ENCODE results near the gene APEH.
A peak's percentile ranks its signal among the peaks of the same experiment; 100 is the strongest.

The APEH gene

GRCh38 chr3:49638445-49638844 lies 35.7 kb upstream of the APEH start:
- Histone ChIP-seq H3K79me2 (ENCODE audit: control insufficient read depth, insufficient read depth, low read length) (no peaks in the 10 kb centered on the region), H3K27ac (ENCODE audit: low read depth, low read length) (no peak overlapping the region), H3K18ac (ENCODE audit: low read length) (no peak overlapping the region), H2BK5ac (ENCODE audit: low read length) (no peak overlapping the region), H4K5ac (ENCODE audit: low read length) (no peak overlapping the region), H2AK5ac (ENCODE audit: low read length) (no peak overlapping the region), H2BK15ac (replicated peaks; ENCODE audit: low read depth) (no peak overlapping the region), H3K23ac (ENCODE audit: low read length) (no peak overlapping the region), H3K56ac (ENCODE audit: low read length) (no peak overlapping the region), H3K9ac (ENCODE audit: low read length) (no peak overlapping the region), H3K27me3 (ENCODE audit: insufficient read depth, low read length, poor library complexity) (no peaks in the 10 kb centered on the region), H2BK120ac (ENCODE audit: low read depth, low read length) (no peak overlapping the region), H3K36me3 (ENCODE audit: control insufficient read depth, insufficient read depth, low read length) (no peaks in the 10 kb centered on the region), H4K8ac (ENCODE audit: low read depth, low read length) (no peak overlapping the region), H3K4me3 (ENCODE audit: low read length) (no peak overlapping the region), H3K4me1 (ENCODE audit: control insufficient read depth, low read depth, low read length) (no peaks in the 10 kb centered on the region), H3K4ac (ENCODE audit: low read depth, low read length) (no peak overlapping the region), H3K79me1 (ENCODE audit: low read length) (no peaks in the 10 kb centered on the region), H3K4me2 (ENCODE audit: low read length) (no peak overlapping the region)
- no CpG with 5 or more reads among the region's 8 CpGs for WGBS (ENCODE audit: extremely low coverage, insufficient coverage, low lambda C conversion rate)
- peak; percentile 20 for DNase-seq

- Histone ChIP-seq H3K18ac (ENCODE audit: low read length) (no peak overlapping the region), H3K79me1 (ENCODE audit: low read length) (no peaks in the 10 kb centered on the region), H3K36me3 (ENCODE audit: control insufficient read depth, insufficient read depth, low read length) (no peaks in the 10 kb centered on the region), H2BK15ac (replicated peaks; ENCODE audit: low read depth) (no peak overlapping the region), H2BK5ac (ENCODE audit: low read length) (no peak overlapping the region), H3K4me3 (ENCODE audit: low read length) (no peak overlapping the region), H3K23ac (ENCODE audit: low read length) (no peak overlapping the region), H3K4me2 (ENCODE audit: low read length) (no peak overlapping the region), H3K56ac (ENCODE audit: low read length) (no peak overlapping the region), H3K79me2 (ENCODE audit: control insufficient read depth, insufficient read depth, low read length) (no peaks in the 10 kb centered on the region), H4K8ac (ENCODE audit: low read depth, low read length) (no peak overlapping the region), H3K4ac (ENCODE audit: low read depth, low read length) (no peak overlapping the region), H4K5ac (ENCODE audit: low read length) (no peak overlapping the region), H3K9ac (ENCODE audit: low read length) (no peak overlapping the region), H2AK5ac (ENCODE audit: low read length) (no peak overlapping the region), H3K4me1 (ENCODE audit: control insufficient read depth, low read depth, low read length) (no peaks in the 10 kb centered on the region), H3K27me3 (ENCODE audit: insufficient read depth, low read length, poor library complexity) (no peaks in the 10 kb centered on the region), H2BK120ac (ENCODE audit: low read depth, low read length) (no peak overlapping the region), H3K27ac (ENCODE audit: low read depth, low read length) (no peak overlapping the region)
- DNase-seq = no peak
- no CpG with 5 or more reads among the region's 2 CpGs for WGBS (ENCODE audit: extremely low coverage, insufficient coverage, low lambda C conversion rate)
Observed at GRCh38 chr3:49639551-49639950, 34.6 kb upstream of the APEH start.

DNA sequence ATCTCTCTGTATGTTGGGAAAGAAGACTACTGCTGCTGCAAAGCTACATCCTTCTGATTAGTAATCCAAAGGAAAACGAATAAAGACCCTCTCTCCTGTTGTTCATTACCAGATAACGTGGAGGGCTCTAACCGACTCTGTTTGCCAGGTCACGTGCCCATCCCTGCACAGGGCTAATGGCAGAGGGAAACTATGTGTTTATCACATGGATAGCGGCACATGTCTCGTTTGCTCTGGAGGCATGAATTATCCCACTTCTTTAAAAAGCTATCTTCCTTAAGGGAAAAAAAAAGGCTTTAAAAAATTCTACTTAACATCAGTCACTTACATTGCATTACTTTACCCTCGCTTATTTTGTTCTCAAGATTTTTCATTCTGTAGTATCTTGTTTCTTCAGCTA lies 32.9 kb upstream of the APEH start:
- H3K4me2 ChIP-seq (ENCODE audit: low read length) = no peak overlapping the region

GRCh38 chr3:49641921-49642707 lies 32.0 kb upstream of the APEH start:
- H2AK5ac ChIP-seq (ENCODE audit: low read length) = no peak overlapping the region
- H3K4ac ChIP-seq (ENCODE audit: low read depth, low read length) = no peak overlapping the region
- H4K8ac ChIP-seq (ENCODE audit: low read depth, low read length) = no peak overlapping the region
- H3K18ac ChIP-seq (ENCODE audit: low read length) = no peak overlapping the region
- no peak overlapping the region for H3K56ac ChIP-seq (ENCODE audit: low read length)
- H2BK5ac ChIP-seq (ENCODE audit: low read length) = no peak overlapping the region
- H2BK15ac ChIP-seq (replicated peaks; ENCODE audit: low read depth) = no peak overlapping the region
- DNase-seq = no peak
- H3K4me3 ChIP-seq (ENCODE audit: low read length) = no peak overlapping the region
- WGBS (ENCODE audit: extremely low coverage, insufficient coverage, low lambda C conversion rate) = no CpG with 5 or more reads among the region's 14 CpGs
- H3K36me3 ChIP-seq (ENCODE audit: control insufficient read depth, insufficient read depth, low read length) = no peaks in the 10 kb centered on the region
- no peak overlapping the region for H3K23ac ChIP-seq (ENCODE audit: low read length)
- no peaks in the 10 kb centered on the region for H3K4me1 ChIP-seq (ENCODE audit: control insufficient read depth, low read depth, low read length)
- H3K27ac ChIP-seq (ENCODE audit: low read depth, low read length) = no peak overlapping the region
- H2BK120ac ChIP-seq (ENCODE audit: low read depth, low read length) = no peak overlapping the region
- H4K5ac ChIP-seq (ENCODE audit: low read length) = no peak overlapping the region
- H3K27me3 ChIP-seq (ENCODE audit: insufficient read depth, low read length, poor library complexity) = no peaks in the 10 kb centered on the region
- H3K4me2 ChIP-seq (ENCODE audit: low read length) = no peak overlapping the region
- no peaks in the 10 kb centered on the region for H3K79me1 ChIP-seq (ENCODE audit: low read length)
- no peak overlapping the region for H3K9ac ChIP-seq (ENCODE audit: low read length)
- H3K79me2 ChIP-seq (ENCODE audit: control insufficient read depth, insufficient read depth, low read length) = no peaks in the 10 kb centered on the region

More for the DNA sequence above, 32.9 kb upstream of the APEH start:
- no peak overlapping the region for H3K4ac ChIP-seq (ENCODE audit: low read depth, low read length)
- no peak overlapping the region for H3K9ac ChIP-seq (ENCODE audit: low read length)
- H3K79me1 ChIP-seq (ENCODE audit: low read length) = no peaks in the 10 kb centered on the region
- no peak overlapping the region for H4K8ac ChIP-seq (ENCODE audit: low read depth, low read length)
- no peak for DNase-seq
- no peaks in the 10 kb centered on the region for H3K4me1 ChIP-seq (ENCODE audit: control insufficient read depth, low read depth, low read length)
- no peak overlapping the region for H3K23ac ChIP-seq (ENCODE audit: low read length)
- H3K27me3 ChIP-seq (ENCODE audit: insufficient read depth, low read length, poor library complexity) = no peaks in the 10 kb centered on the region
- no peak overlapping the region for H2AK5ac ChIP-seq (ENCODE audit: low read length)
- H4K5ac ChIP-seq (ENCODE audit: low read length) = no peak overlapping the region
- no peak overlapping the region for H3K4me3 ChIP-seq (ENCODE audit: low read length)
- H2BK5ac ChIP-seq (ENCODE audit: low read length) = no peak overlapping the region
- H3K18ac ChIP-seq (ENCODE audit: low read length) = no peak overlapping the region
- WGBS (ENCODE audit: extremely low coverage, insufficient coverage, low lambda C conversion rate) = no CpG with 5 or more reads among the region's 7 CpGs
- H3K79me2 ChIP-seq (ENCODE audit: control insufficient read depth, insufficient read depth, low read length) = no peaks in the 10 kb centered on the region
- H2BK120ac ChIP-seq (ENCODE audit: low read depth, low read length) = no peak overlapping the region
- H3K36me3 ChIP-seq (ENCODE audit: control insufficient read depth, insufficient read depth, low read length) = no peaks in the 10 kb centered on the region
- no peak overlapping the region for H2BK15ac ChIP-seq (replicated peaks; ENCODE audit: low read depth)
- H3K27ac ChIP-seq (ENCODE audit: low read depth, low read length) = no peak overlapping the region
- H3K56ac ChIP-seq (ENCODE audit: low read length) = no peak overlapping the region

DNA sequence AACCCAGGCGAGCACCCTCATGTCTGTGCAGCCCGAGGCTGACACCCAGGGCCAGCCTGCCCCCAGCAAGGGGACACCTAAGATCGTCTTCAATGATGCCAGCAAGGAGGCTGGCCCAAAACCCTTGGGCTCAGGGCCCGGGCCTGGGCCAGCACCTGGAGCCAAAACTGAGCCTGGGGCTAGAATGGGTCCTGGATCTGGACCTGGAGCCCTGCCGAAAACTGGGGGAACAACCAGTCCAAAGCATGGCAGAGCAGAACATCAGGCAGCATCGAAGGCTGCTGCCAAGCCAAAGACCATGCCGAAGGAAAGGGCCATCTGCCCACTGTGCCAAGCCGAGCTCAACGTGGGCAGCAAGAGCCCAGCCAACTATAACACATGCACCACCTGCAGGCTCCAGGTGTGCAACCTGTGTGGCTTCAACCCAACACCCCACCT lies 31.4 kb upstream of the APEH start:
- H3K27me3 ChIP-seq (ENCODE audit: insufficient read depth, low read length, poor library complexity) = no peaks in the 10 kb centered on the region
- no peak for DNase-seq
- no peak overlapping the region for H4K5ac ChIP-seq (ENCODE audit: low read length)
- H3K56ac ChIP-seq (ENCODE audit: low read length) = no peak overlapping the region
- no peak overlapping the region for H3K27ac ChIP-seq (ENCODE audit: low read depth, low read length)
- no peak overlapping the region for H3K18ac ChIP-seq (ENCODE audit: low read length)
- no peak overlapping the region for H3K23ac ChIP-seq (ENCODE audit: low read length)
- H3K9ac ChIP-seq (ENCODE audit: low read length) = no peak overlapping the region
- H3K79me2 ChIP-seq (ENCODE audit: control insufficient read depth, insufficient read depth, low read length) = no peaks in the 10 kb centered on the region
- H2BK120ac ChIP-seq (ENCODE audit: low read depth, low read length) = no peak overlapping the region
- H2AK5ac ChIP-seq (ENCODE audit: low read length) = no peak overlapping the region
- no peak overlapping the region for H2BK5ac ChIP-seq (ENCODE audit: low read length)
- H2BK15ac ChIP-seq (replicated peaks; ENCODE audit: low read depth) = no peak overlapping the region
- WGBS (ENCODE audit: extremely low coverage, insufficient coverage, low lambda C conversion rate) = no CpG with 5 or more reads among the region's 9 CpGs
- H3K79me1 ChIP-seq (ENCODE audit: low read length) = no peaks in the 10 kb centered on the region
- no peaks in the 10 kb centered on the region for H3K36me3 ChIP-seq (ENCODE audit: control insufficient read depth, insufficient read depth, low read length)
- no peaks in the 10 kb centered on the region for H3K4me1 ChIP-seq (ENCODE audit: control insufficient read depth, low read depth, low read length)
- no peak overlapping the region for H3K4me2 ChIP-seq (ENCODE audit: low read length)
- H4K8ac ChIP-seq (ENCODE audit: low read depth, low read length) = no peak overlapping the region
- H3K4ac ChIP-seq (ENCODE audit: low read depth, low read length) = no peak overlapping the region
- H3K4me3 ChIP-seq (ENCODE audit: low read length) = no peak overlapping the region

DNA sequence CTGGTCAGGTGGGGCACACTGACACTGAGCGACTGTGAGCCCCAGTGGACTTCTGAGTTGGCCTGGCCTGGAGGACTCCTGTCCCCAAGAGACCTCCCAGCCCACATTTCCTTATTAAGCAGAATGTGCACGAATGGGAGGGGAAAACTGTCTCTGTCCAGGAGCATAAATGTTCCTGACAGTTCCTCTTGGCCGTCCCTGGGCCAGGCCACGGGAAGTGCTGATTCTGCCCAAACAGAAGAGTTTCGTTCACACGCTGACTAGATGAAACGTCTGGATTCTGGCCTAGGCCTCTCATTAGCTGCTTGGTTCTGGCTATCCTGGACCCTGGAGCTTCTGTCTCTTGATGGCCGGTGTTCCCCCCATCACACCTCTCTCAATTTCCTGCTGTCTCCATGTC lies 29.5 kb upstream of the APEH start:
- no peak overlapping the region for H3K4me3 ChIP-seq (ENCODE audit: low read length)
- no peak overlapping the region for H3K56ac ChIP-seq (ENCODE audit: low read length)
- H3K9ac ChIP-seq (ENCODE audit: low read length) = no peak overlapping the region
- no peak overlapping the region for H2BK120ac ChIP-seq (ENCODE audit: low read depth, low read length)
- DNase-seq = no peak
- H3K36me3 ChIP-seq (ENCODE audit: control insufficient read depth, insufficient read depth, low read length) = no peaks in the 10 kb centered on the region
- no CpG with 5 or more reads among the region's 8 CpGs for WGBS (ENCODE audit: extremely low coverage, insufficient coverage, low lambda C conversion rate)
- H3K79me1 ChIP-seq (ENCODE audit: low read length) = no peaks in the 10 kb centered on the region
- no peak overlapping the region for H3K18ac ChIP-seq (ENCODE audit: low read length)
- no peaks in the 10 kb centered on the region for H3K79me2 ChIP-seq (ENCODE audit: control insufficient read depth, insufficient read depth, low read length)
- H3K23ac ChIP-seq (ENCODE audit: low read length) = no peak overlapping the region
- no peak overlapping the region for H4K5ac ChIP-seq (ENCODE audit: low read length)
- no peak overlapping the region for H2AK5ac ChIP-seq (ENCODE audit: low read length)
- no peaks in the 10 kb centered on the region for H3K27me3 ChIP-seq (ENCODE audit: insufficient read depth, low read length, poor library complexity)
- H2BK15ac ChIP-seq (replicated peaks; ENCODE audit: low read depth) = no peak overlapping the region
- H3K27ac ChIP-seq (ENCODE audit: low read depth, low read length) = no peak overlapping the region
- no peak overlapping the region for H4K8ac ChIP-seq (ENCODE audit: low read depth, low read length)
- no peak overlapping the region for H2BK5ac ChIP-seq (ENCODE audit: low read length)
- no peak overlapping the region for H3K4ac ChIP-seq (ENCODE audit: low read depth, low read length)
- no peak overlapping the region for H3K4me2 ChIP-seq (ENCODE audit: low read length)
- no peaks in the 10 kb centered on the region for H3K4me1 ChIP-seq (ENCODE audit: control insufficient read depth, low read depth, low read length)

Measured in mesendoderm (in vitro differentiated cells).